HG02623 (cell line): ENCODE measurements around the gene TMEM50B.

Experiments
- ATAC-seq: cut with Tn5 transposase; IDR thresholded peaks from one replicate; pipeline ENCODE4 v1.9.1; 2021; ENCODE audit warnings: moderate library complexity; ENCODE audit not compliant: unreplicated experiment

Gene TMEM50B

DNA sequence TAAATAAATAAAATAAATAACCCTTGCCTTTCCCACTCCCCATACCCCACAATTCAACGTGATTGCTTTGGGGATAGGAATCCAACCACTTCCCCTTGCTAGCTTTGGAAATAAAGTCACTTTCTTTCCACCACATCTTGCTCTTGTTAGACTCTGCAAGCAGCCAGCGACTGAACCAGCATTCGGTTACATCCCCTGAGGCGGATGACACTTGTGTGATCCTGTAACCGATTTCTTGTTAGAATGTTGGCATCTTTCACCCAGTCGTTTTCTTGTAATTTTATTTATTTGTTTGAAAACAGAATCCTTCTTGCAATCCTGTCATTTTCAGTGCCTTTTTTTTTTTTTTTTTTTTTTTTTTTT, 78.2 kb downstream of the TMEM50B start:
- ATAC-seq: no peak
